Measurements from ENCODE around the gene GRIA3. TPM values are rescaled to one million over a fixed set of nuclear protein-coding genes. Genes with fewer than 3 reads are reported as not detected.
"Not testable (repeated sequence)": the region's sequence is repeated elsewhere in the genome, so short reads cannot be mapped to it uniquely, and the experiment has no call there.

Gene GRIA3
- total RNA-seq, 1 experiment from 2014 or later, result not detected

GRCh38 chrX:123282241-123282640 lies 98.2 kb downstream of the GRIA3 start:
- TF ChIP-seq RAD21 (IDR thresholded peaks at IDR 0.05; ENCODE audit: low read depth) (no peak), ELF1 (IDR thresholded peaks at IDR 0.05; ENCODE audit: borderline replicate concordance, low read depth) (no peak), JUND (IDR thresholded peaks at IDR 0.05) (no peak), EGR1 (IDR thresholded peaks at IDR 0.05; ENCODE audit: low read depth) (no peak), TCF7L2 (IDR thresholded peaks at IDR 0.05; ENCODE audit: borderline replicate concordance, extremely low read depth, insufficient read depth, insufficient read length) (no peak), SP1 (IDR thresholded peaks at IDR 0.05; ENCODE audit: low read depth) (no peak), SRF (IDR thresholded peaks at IDR 0.05; ENCODE audit: low read depth) (no peak), POLR2AphosphoS5 (IDR thresholded peaks at IDR 0.05; ENCODE audit: low read depth, low read length) (no peak), MAX (IDR thresholded peaks at IDR 0.05) (no peak), POLR2A (IDR thresholded peaks at IDR 0.05; ENCODE audit: borderline replicate concordance, extremely low read depth, insufficient read depth, insufficient read length) (no peak), YY1 (IDR thresholded peaks at IDR 0.05; ENCODE audit: extremely low read depth, insufficient replicate concordance, low read depth, low read length) (no peak)
- Histone ChIP-seq H3K27me3 (ENCODE audit: insufficient read depth, low read length) (no peaks in the 10 kb centered on the region), H2AFZ (ENCODE audit: low read depth, low read length, poor library complexity, severe bottlenecking) (no peak overlapping the region), H3K9me2 (ENCODE audit: insufficient read depth) (no peaks in the 10 kb centered on the region), H3K4me1 (ENCODE audit: control insufficient read depth in 1 of 2, insufficient read depth in 2 of 2, low read length in 2 of 2) (no peaks in the 10 kb centered on the region), H3K4me3 (replicated peaks in 1 of 2; ENCODE audit: low read depth in 1 of 2, low read length in 2 of 2) (no peak overlapping the region), H3K9me3 (ENCODE audit: control insufficient read depth in 1 of 2, insufficient read depth in 1 of 2, low read depth in 1 of 2, low read length in 2 of 2) (no peaks in the 10 kb centered on the region), H3K4me2 (ENCODE audit: low read length) (no peak overlapping the region), H3K79me2 (ENCODE audit: insufficient read depth, low read length) (no peaks in the 10 kb centered on the region), H3K27ac (ENCODE audit: low read depth, low read length) (no peak overlapping the region), H3K9ac (ENCODE audit: low read length) (no peak overlapping the region), H3K36me3 (ENCODE audit: control insufficient read depth in 1 of 2, insufficient read depth in 2 of 2, low read length in 2 of 2) (no peaks in the 10 kb centered on the region), H4K20me1 (ENCODE audit: insufficient read depth) (no peaks in the 10 kb centered on the region)
- ChIA-PET CTCF (no interaction called here), POLR2A (no interaction called here), RAD21 (ENCODE audit: low non-redundant PET in 1 of 2, low total read pairs in 2 of 2, uncharacterized antibody in 2 of 2, unreplicated experiment in 2 of 2) (no interaction called here)
- ATAC-seq, result no peak
- no peak for DNase-seq (ENCODE audit: low read depth, low spot score)
- intact Hi-C loops (cut with micrococcal nuclease), result no loop called here
- no TSS peak for BruUV-seq (replicated peaks)

- intact Hi-C loops (cut with micrococcal nuclease); DNase-seq (ENCODE audit: low read depth, low spot score); POLR2A ChIA-PET; RAD21 ChIA-PET (ENCODE audit: low non-redundant PET in 1 of 2, low total read pairs in 2 of 2, uncharacterized antibody in 2 of 2, unreplicated experiment in 2 of 2); BruUV-seq (replicated peaks); H3K36me3 ChIP-seq (ENCODE audit: control insufficient read depth in 1 of 2, insufficient read depth in 2 of 2, low read length in 2 of 2); H3K4me1 ChIP-seq (ENCODE audit: control insufficient read depth in 1 of 2, insufficient read depth in 2 of 2, low read length in 2 of 2); H3K27ac ChIP-seq (ENCODE audit: low read depth, low read length); ATAC-seq; H3K9me2 ChIP-seq (ENCODE audit: insufficient read depth); H3K9ac ChIP-seq (ENCODE audit: low read length); H3K79me2 ChIP-seq (ENCODE audit: insufficient read depth, low read length); H3K9me3 ChIP-seq (ENCODE audit: control insufficient read depth in 1 of 2, insufficient read depth in 1 of 2, low read depth in 1 of 2, low read length in 2 of 2); H3K27me3 ChIP-seq (ENCODE audit: insufficient read depth, low read length); H3K4me3 ChIP-seq (replicated peaks in 1 of 2; ENCODE audit: low read depth in 1 of 2, low read length in 2 of 2); CTCF ChIA-PET; H4K20me1 ChIP-seq (ENCODE audit: insufficient read depth); H3K4me2 ChIP-seq (ENCODE audit: low read length); H2AFZ ChIP-seq (ENCODE audit: low read depth, low read length, poor library complexity, severe bottlenecking): not testable (repeated sequence)
Measured at GRCh38 chrX:123283407-123283806, 99.3 kb downstream of the GRIA3 start.
